H1 (cell line): ENCODE measurements around the gene ZRANB3. TPM values are rescaled to one million over a fixed set of nuclear protein-coding genes. Genes with fewer than 3 reads are reported as not detected.

Experiments
- CTCF ChIA-PET: fragments of 300-600 bp; sonication (Branson Sonifier 250); formaldehyde crosslinking; loops from one replicate; lab custom pipeline; 2021; ENCODE audit not compliant: partially characterized antibody; lab: Charles Lee
- POLR2A ChIA-PET: fragments of 300-600 bp; sonication (Branson Sonifier 250); formaldehyde crosslinking; loops from one replicate; lab custom pipeline; 2021; ENCODE audit warnings: inconsistent platforms; ENCODE audit not compliant: partially characterized antibody; lab: Charles Lee
- DNase-seq, 2 experiments: peaks; one replicate each; pipeline versions ENCODE4 v3.0.0 to v3.0.0-alpha.2; 2010 to 2022; ENCODE audit warnings: low spot score in 2 of 2, low read depth in 1 of 2, mixed read lengths in 1 of 2
- FAIRE-seq: peaks from 2 replicates; lab custom pipeline; 2011; peaks lifted over from hg19 to GRCh38; lab: Jason Lieb, UNC
- H2AFZ ChIP-seq: 2 replicates; pipeline ENCODE4 v1.8.1; 2012; ENCODE audit warnings: low read length, inconsistent platforms
- H2AK5ac ChIP-seq: 2 replicates; pipeline ENCODE4 v1.6.1; 2013; ENCODE audit warnings: low read depth, low read length
- H2BK120ac ChIP-seq: replicated peaks from 2 replicates; pipeline ENCODE3; 2013; ENCODE audit warnings: low read depth, low read length, inconsistent platforms
- H2BK12ac ChIP-seq: 2 replicates; pipeline ENCODE4 v1.6.1; 2013; ENCODE audit warnings: low read depth, low read length
- H2BK15ac ChIP-seq: 2 replicates; pipeline ENCODE4 v1.6.1; 2013; ENCODE audit warnings: low read length
- H2BK20ac ChIP-seq: 2 replicates; pipeline ENCODE4 v1.6.1; 2013; ENCODE audit warnings: low read length
- H2BK5ac ChIP-seq: 2 replicates; pipeline ENCODE4 v1.6.1; 2013; ENCODE audit warnings: low read depth, low read length
- H3K14ac ChIP-seq: 2 replicates; pipeline ENCODE4 v1.6.1; 2013; ENCODE audit warnings: inconsistent platforms; ENCODE audit not compliant: insufficient read length
- H3K18ac ChIP-seq: 2 replicates; pipeline ENCODE4 v1.6.1; 2013; ENCODE audit warnings: low read length; ENCODE audit errors: extremely low read depth
- H3K23ac ChIP-seq: 2 replicates; pipeline ENCODE4 v1.6.1; 2013; ENCODE audit warnings: inconsistent platforms; ENCODE audit not compliant: insufficient read length
- H3K23me2 ChIP-seq: 2 replicates; pipeline ENCODE4 v1.6.1; 2013; ENCODE audit warnings: low read depth, low read length
- H3K27ac ChIP-seq: 2 replicates; pipeline ENCODE4 v1.6.1; 2011; ENCODE audit warnings: low read depth, low read length, inconsistent platforms
- H3K27me3 ChIP-seq, 4 experiments: replicated peaks in 1 of 4; 1 replicate in 1 of 4; 2 replicates in 3 of 4; pipeline versions ENCODE4 v1.6.1 to v1.8.1; 2011 to 2013; ENCODE audit warnings: low read length in 3 of 4, mild to moderate bottlenecking in 3 of 4, inconsistent platforms in 2 of 4, mixed read lengths in 2 of 4, moderate library complexity in 1 of 4; ENCODE audit not compliant: control insufficient read depth in 3 of 4, insufficient read depth in 3 of 4; ENCODE audit errors: extremely low read depth in 1 of 4
- H3K36me3 ChIP-seq, 4 experiments: 2 replicates each; pipeline versions ENCODE4 v1.6.1 to v1.8.1; 2011 to 2013; ENCODE audit warnings: mild to moderate bottlenecking in 4 of 4, low read length in 3 of 4, moderate library complexity in 2 of 4, control low read depth in 1 of 4, inconsistent platforms in 1 of 4; ENCODE audit not compliant: insufficient read depth in 4 of 4, control insufficient read depth in 2 of 4
- H3K4ac ChIP-seq: replicated peaks from 2 replicates; pipeline ENCODE3; 2013; ENCODE audit warnings: low read length, low read depth, mixed read lengths, inconsistent platforms; ENCODE audit not compliant: insufficient read length
- H3K4me1 ChIP-seq, 4 experiments: replicated peaks in 1 of 4; 1 replicate in 1 of 4; 2 replicates in 3 of 4; pipeline versions ENCODE4 v1.6.1 to v1.8.1; 2011 to 2013; ENCODE audit warnings: low read length in 3 of 4, inconsistent platforms in 2 of 4, mixed read lengths in 1 of 4; ENCODE audit not compliant: insufficient read depth in 4 of 4, control insufficient read depth in 3 of 4
- H3K4me2 ChIP-seq, 2 experiments: 2 replicates each; pipeline versions ENCODE4 v1.6.1 to v1.8.1; 2011 to 2013; ENCODE audit warnings: low read depth in 2 of 2, low read length in 2 of 2, control low read depth in 1 of 2, inconsistent platforms in 1 of 2, mild to moderate bottlenecking in 1 of 2; ENCODE audit not compliant: insufficient read depth in 1 of 2
- H3K4me3 ChIP-seq, 4 experiments: fragments of 200-600, 300-600 bp in 1 of 4; sonication (generic), shearing (Covaris generic), sonication (Bioruptor Twin) in 1 of 4; 2 replicates each; pipeline versions ENCODE4 v1.5.1 to v1.8.1; 2011 to 2016; ENCODE audit warnings: low read length in 4 of 4, low read depth in 3 of 4, control low read depth in 2 of 4, inconsistent platforms in 2 of 4, mild to moderate bottlenecking in 2 of 4, mixed read lengths in 1 of 4, moderate library complexity in 1 of 4; ENCODE audit not compliant: insufficient read depth in 2 of 4; ENCODE audit errors: extremely low read depth in 1 of 4
- H3K56ac ChIP-seq: replicated peaks from 2 replicates; pipeline ENCODE3; 2013; ENCODE audit warnings: low read depth, mild to moderate bottlenecking, mixed read lengths, low read length, inconsistent platforms; ENCODE audit not compliant: insufficient read length
- H3K79me1 ChIP-seq: 2 replicates; pipeline ENCODE4 v1.6.1; 2013; ENCODE audit warnings: low read depth, low read length, control low read depth
- H3K79me2 ChIP-seq, 2 experiments: 2 replicates each; pipeline versions ENCODE4 v1.6.1 to v1.8.1; 2012 to 2013; ENCODE audit warnings: low read length in 2 of 2, mild to moderate bottlenecking in 2 of 2, inconsistent platforms in 1 of 2; ENCODE audit not compliant: insufficient read depth in 2 of 2, control insufficient read depth in 1 of 2
- H3K9ac ChIP-seq, 4 experiments: replicated peaks in 1 of 4; 1 replicate in 1 of 4; 2 replicates in 3 of 4; pipeline versions ENCODE4 v1.6.1 to v1.8.1; 2011 to 2013; ENCODE audit warnings: low read depth in 3 of 4, low read length in 3 of 4, control low read depth in 2 of 4, mild to moderate bottlenecking in 2 of 4, moderate library complexity in 2 of 4, inconsistent platforms in 1 of 4; ENCODE audit errors: extremely low read depth in 1 of 4
- H3K9me3 ChIP-seq, 2 experiments: 2 replicates each; pipeline versions ENCODE4 v1.6.1 to v1.8.1; 2012 to 2013; ENCODE audit warnings: mild to moderate bottlenecking in 2 of 2, moderate library complexity in 2 of 2, control low read depth in 1 of 2, inconsistent platforms in 1 of 2, low read depth in 1 of 2, low read length in 1 of 2, mixed read lengths in 1 of 2; ENCODE audit not compliant: insufficient read depth in 2 of 2
- H4K20me1 ChIP-seq, 2 experiments: replicated peaks in 1 of 2; 2 replicates each; pipeline versions ENCODE3 to v1.8.1; 2011 to 2013; ENCODE audit warnings: inconsistent platforms in 2 of 2, low read length in 2 of 2, mild to moderate bottlenecking in 1 of 2; ENCODE audit not compliant: insufficient read depth in 2 of 2, control insufficient read depth in 1 of 2
- H4K5ac ChIP-seq: 2 replicates; pipeline ENCODE4 v1.6.1; 2013; ENCODE audit warnings: low read length, low read depth, mixed read lengths, inconsistent platforms; ENCODE audit not compliant: insufficient read length
- H4K8ac ChIP-seq: 2 replicates; pipeline ENCODE4 v1.8.0; 2013; ENCODE audit warnings: mild to moderate bottlenecking, moderate library complexity, low read length, inconsistent platforms; ENCODE audit not compliant: insufficient read depth; ENCODE audit errors: extremely low read depth
- H4K91ac ChIP-seq: replicated peaks from 2 replicates; pipeline ENCODE3; 2013; ENCODE audit warnings: low read length, mixed read lengths, inconsistent platforms; ENCODE audit not compliant: insufficient read length
- ATF2 ChIP-seq: IDR thresholded peaks from 2 replicates; pipeline ENCODE4 v1.6.1; 2012; ENCODE audit warnings: low read length, inconsistent platforms
- CTCF ChIP-seq, 3 experiments: IDR thresholded peaks; 1 replicate in 2 of 3; 2 replicates in 1 of 3; pipeline versions ENCODE4 v1.5.1 to v1.6.1; 2011; ENCODE audit warnings: low read length in 3 of 3, mild to moderate bottlenecking in 3 of 3, inconsistent platforms in 2 of 3, low read depth in 1 of 3, moderate library complexity in 1 of 3; ENCODE audit not compliant: insufficient read depth in 1 of 3; ENCODE audit errors: control extremely low read depth in 1 of 3
- JUND ChIP-seq: IDR thresholded peaks from 2 replicates; pipeline ENCODE4 v1.6.1; 2011; ENCODE audit warnings: mild to moderate bottlenecking, improper control_type of control experiment, low read length
- KDM1A ChIP-seq: fragments of 200-600, 300-600 bp; sonication (generic); IDR thresholded peaks from 2 replicates; pipeline ENCODE4 v1.7.1; 2016; ENCODE audit warnings: mild to moderate bottlenecking, low read length, borderline replicate concordance
- SAP30 ChIP-seq: fragments of 300-600 bp; sonication (generic); IDR thresholded peaks from 2 replicates; pipeline ENCODE4 v1.7.1; 2012; ENCODE audit warnings: low read length, moderate library complexity, mild to moderate bottlenecking, inconsistent platforms; ENCODE audit not compliant: insufficient read depth, insufficient replicate concordance
- SUZ12 ChIP-seq: fragments of 200-600 bp; sonication (generic); IDR thresholded peaks from 2 replicates; pipeline ENCODE4 v1.6.1; 2012; ENCODE audit warnings: mild to moderate bottlenecking, inconsistent platforms, low read length, moderate library complexity, mixed read lengths
- TEAD4 ChIP-seq: IDR thresholded peaks from 2 replicates; pipeline ENCODE4 v1.6.1; 2012; ENCODE audit warnings: low read depth, low read length, inconsistent platforms, mixed read lengths
- USF2 ChIP-seq: IDR thresholded peaks from 2 replicates; pipeline ENCODE4 v1.6.1; 2011; ENCODE audit warnings: low read length, improper control_type of control experiment
- YY1 ChIP-seq: IDR thresholded peaks from 2 replicates; pipeline ENCODE4 v1.6.1; 2011; ENCODE audit warnings: low read depth, mild to moderate bottlenecking, low read length
- WGBS, 2 experiments: shearing (Covaris generic) in 1 of 2; methylation state at CpG; one replicate each; pipeline versions ENCODE4 v1.1.6 to v1.1.7; 2013 to 2015; ENCODE audit warnings: low lambda C conversion rate in 2 of 2, mixed read lengths in 2 of 2, inconsistent platforms in 1 of 2, low coverage in 1 of 2, missing lambda C conversion rate in 1 of 2; ENCODE audit not compliant: insufficient replicate concordance in 2 of 2, insufficient coverage in 1 of 2, insufficient read length in 1 of 2; ENCODE audit errors: extremely low coverage in 1 of 2, missing lambda C conversion rate in 1 of 2; 5-methylcytosine and 5-hydroxymethylcytosine counted together
- polyA plus RNA-seq, 7 experiments: library from polyadenylated mRNA; depleted of rRNA in 3 of 7; stranded (reverse) in 5 of 7; unstranded in 2 of 7; fragments of >200 nt in 5 of 7; fragments of 200-250 nt in 2 of 7; gene quantifications; 1 replicate in 5 of 7; 2 replicates in 1 of 7; 4 replicates in 1 of 7; pipeline versions ENCODE4 v1.2.1 to v1.2.3, GENCODE V29; 2011 to 2013; ENCODE audit warnings: missing spikeins in 2 of 7, mixed read lengths in 2 of 7
- total RNA-seq: library from RNA; stranded (reverse); fragmentation: NEBNext Ultra II Directional; extraction: Animal tissue kit (Norgen Biotek cat#: 25700); gene quantifications from 2 replicates; pipeline ENCODE4 v1.2.1, GENCODE V29; 2021

Gene ZRANB3
- total and polyA plus RNA-seq, 2 of the 8 experiments (the other 6 are each of a cell fraction or from before 2014, with no cell fraction given): 4.5 to 19.3 TPM

GRCh38 chr2:135494503-135494902 is 36.5 kb downstream of the ZRANB3 start:
- Histone ChIP-seq H4K91ac (no peak overlapping the region), H3K27ac (no peak overlapping the region), H2BK5ac (no peak overlapping the region), H2AFZ (no peak overlapping the region), H3K56ac (no peak overlapping the region), H2BK120ac (no peak overlapping the region), H3K36me3 (peaks cover 0 to 12% (median 2%) of the 10 kb centered on the region in 4 experiments; a peak in 2 of 8 replicates), H2BK12ac (no peak overlapping the region), H3K79me1 (no peaks in the 10 kb centered on the region), H2BK15ac (no peak overlapping the region), H3K4me2 (no peak overlapping the region), H3K23ac (no peak overlapping the region), H3K27me3 (no peaks in the 10 kb centered on the region), H3K9ac (no peak overlapping the region), H3K79me2 (no peaks in the 10 kb centered on the region), H3K4me1 (no peaks in the 10 kb centered on the region), H3K9me3 (peaks cover 7% of the 10 kb centered on the region in 2 experiments; a peak in 2 of 4 replicates), H3K4ac (no peak overlapping the region), H3K23me2 (no peaks in the 10 kb centered on the region), H3K14ac (no peak overlapping the region), H3K4me3 (no peak overlapping the region), H3K18ac (no peak overlapping the region), H2BK20ac (no peak overlapping the region), H4K5ac (no peak overlapping the region), H2AK5ac (no peak overlapping the region), H4K20me1 (no peaks in the 10 kb centered on the region), H4K8ac (no peak overlapping the region)
- no peak for FAIRE-seq
- 89% methylated on average over 1 of the region's 1 CpG; no CpG with 5 or more reads in 1 of the 2 experiments for WGBS, 2 experiments
- ChIA-PET CTCF (no interaction called here), POLR2A (no interaction called here)
- no peak for DNase-seq
- TF ChIP-seq USF2 (no peak), CTCF (IDR thresholded peaks at IDR 0.05; ENCODE audit: control extremely low read depth in 1 of 3, insufficient read depth in 1 of 3, low read depth in 1 of 3, low read length in 3 of 3) (no peak), ATF2 (no peak), KDM1A (no peak), JUND (no peak), TEAD4 (no peak), SAP30 (no peak), SUZ12 (no peak), YY1 (no peak)
